Ectodermal cell (in vitro differentiated cells): ENCODE measurements around the gene LMOD1.
A peak's percentile ranks its signal among the peaks of the same experiment; 100 is the strongest.
"Not testable (repeated sequence)": the region's sequence is repeated elsewhere in the genome, so short reads cannot be mapped to it uniquely, and the experiment has no call there.

Experiments
- H3K27ac ChIP-seq: 2 replicates; pipeline ENCODE4 v1.7.0; 2013; ENCODE audit warnings: mild to moderate bottlenecking, low read depth, low read length; ENCODE audit not compliant: insufficient read depth, poor library complexity, severe bottlenecking
- H3K27me3 ChIP-seq: 2 replicates; pipeline ENCODE4 v1.7.0; 2013; ENCODE audit warnings: mild to moderate bottlenecking, low read length; ENCODE audit not compliant: insufficient read depth, control insufficient read depth, poor library complexity, severe bottlenecking
- H3K36me3 ChIP-seq: one replicate; pipeline ENCODE4 v1.7.0; 2013; ENCODE audit warnings: low read length; ENCODE audit not compliant: control insufficient read depth, insufficient read depth
- H3K4me1 ChIP-seq: one replicate; pipeline ENCODE4 v1.7.0; 2013; ENCODE audit warnings: low read length; ENCODE audit not compliant: control insufficient read depth, insufficient read depth
- H3K4me3 ChIP-seq: 2 replicates; pipeline ENCODE4 v1.7.0; 2013; ENCODE audit warnings: low read depth, low read length, control low read depth; ENCODE audit not compliant: insufficient read depth
- H3K9me3 ChIP-seq: 2 replicates; pipeline ENCODE4 v1.7.0; 2013; ENCODE audit warnings: mild to moderate bottlenecking, low read length, moderate library complexity; ENCODE audit not compliant: control insufficient read depth
- WGBS, 2 experiments: methylation state at CpG; one replicate each; pipeline ENCODE4 v1.1.7; 2013; ENCODE audit warnings: missing lambda C conversion rate in 2 of 2; 5-methylcytosine and 5-hydroxymethylcytosine counted together

The LMOD1 gene

GRCh38 chr1:201970334-201971159, 24.2 kb upstream of the LMOD1 start:
- WGBS, 2 experiments = 92 to 96% methylated on average over 8 of the region's 9 CpGs
- Histone ChIP-seq H3K27me3 (no peaks in the 10 kb centered on the region), H3K4me1 (no peaks in the 10 kb centered on the region), H3K4me3 (no peak overlapping the region), H3K27ac (no peak overlapping the region), H3K36me3 (peaks cover 27% of the 10 kb centered on the region), H3K9me3 (no peaks in the 10 kb centered on the region)

- no peak overlapping the region for H3K4me3 ChIP-seq
- H3K36me3 ChIP-seq = peaks cover 41% of the 10 kb centered on the region
- no peaks in the 10 kb centered on the region for H3K9me3 ChIP-seq
- WGBS, 2 experiments = 93 to 96% methylated on average over 16 of the region's 16 CpGs
- H3K4me1 ChIP-seq = no peaks in the 10 kb centered on the region
- no peaks in the 10 kb centered on the region for H3K27me3 ChIP-seq
- no peak overlapping the region for H3K27ac ChIP-seq
Measured at GRCh38 chr1:201968202-201968925, 22.0 kb upstream of the LMOD1 start.

DNA sequence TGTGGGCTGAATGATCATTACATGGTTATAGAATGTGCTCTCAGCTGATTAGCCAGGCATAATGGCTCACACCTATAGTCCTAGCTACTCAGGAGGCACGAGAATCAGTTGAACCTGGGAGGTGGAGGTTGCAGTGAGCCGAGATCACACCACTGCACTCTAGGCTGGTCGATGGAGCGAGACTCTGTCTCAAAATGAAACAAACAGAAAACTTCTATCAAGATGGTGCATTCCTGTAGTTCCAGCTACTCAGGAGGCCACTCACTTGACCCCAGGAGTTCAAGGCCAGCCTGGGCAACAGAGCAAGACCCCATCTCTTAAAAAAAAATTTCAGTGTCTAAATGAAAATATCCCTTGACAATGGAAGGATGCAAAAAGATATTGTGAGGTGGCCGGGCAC, 19.8 kb upstream of the LMOD1 start:
- Histone ChIP-seq H3K9me3 (no peaks in the 10 kb centered on the region), H3K36me3 (peaks cover 50% of the 10 kb centered on the region), H3K4me1 (no peaks in the 10 kb centered on the region), H3K27me3 (no peaks in the 10 kb centered on the region), H3K27ac (no peak overlapping the region), H3K4me3 (no peak overlapping the region)
- 90 to 94% methylated on average over 5 of the region's 5 CpGs for WGBS, 2 experiments

GRCh38 chr1:201964261-201964660, 17.9 kb upstream of the LMOD1 start:
- Histone ChIP-seq H3K9me3 (no peaks in the 10 kb centered on the region), H3K27me3 (no peaks in the 10 kb centered on the region), H3K36me3 (peaks cover 37% of the 10 kb centered on the region), H3K4me3 (no peak overlapping the region), H3K4me1 (no peaks in the 10 kb centered on the region), H3K27ac (no peak overlapping the region)
- WGBS, 2 experiments = 100% methylated on average over 1 of the region's 1 CpG; no CpG with 5 or more reads in 1 of the 2 experiments

- peaks cover 46% of the 10 kb centered on the region for H3K36me3 ChIP-seq
- H3K4me3 ChIP-seq, H3K27me3 ChIP-seq, H3K27ac ChIP-seq, H3K9me3 ChIP-seq, H3K4me1 ChIP-seq: not testable (repeated sequence)
- 91 to 94% methylated on average over 10 of the region's 10 CpGs for WGBS, 2 experiments
Measured at GRCh38 chr1:201962382-201962781, 16.0 kb upstream of the LMOD1 start.

DNA sequence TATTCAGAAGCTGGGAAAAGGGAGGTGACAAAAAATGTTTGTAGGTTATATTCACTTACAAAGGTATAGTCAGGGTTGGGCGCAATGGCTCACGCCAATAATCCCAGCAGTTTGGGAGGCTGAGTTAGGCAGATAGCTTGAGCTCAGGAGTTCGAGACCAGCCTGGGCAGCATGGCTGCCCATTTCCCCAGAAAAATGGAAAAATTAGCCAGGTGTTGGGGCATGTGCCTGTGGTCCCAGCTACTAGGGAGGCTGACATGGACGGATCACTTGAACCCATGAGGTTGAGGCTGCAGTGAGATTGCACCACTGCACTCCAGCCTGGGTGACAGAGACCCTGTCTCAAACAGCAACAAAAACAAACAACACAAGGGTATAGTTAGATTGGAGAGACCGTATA, 12.0 kb upstream of the LMOD1 start:
- Histone ChIP-seq H3K4me1 (no peaks in the 10 kb centered on the region), H3K9me3 (no peaks in the 10 kb centered on the region), H3K27ac (no peak overlapping the region), H3K4me3 (no peak overlapping the region), H3K27me3 (no peaks in the 10 kb centered on the region), H3K36me3 (peaks cover 27% of the 10 kb centered on the region)
- WGBS, 2 experiments = 95 to 98% methylated on average over 4 to 5 of the region's 5 CpGs

GRCh38 chr1:201955729-201956143, 9.4 kb upstream of the LMOD1 start:
- WGBS, 2 experiments = 0 to 1% methylated on average over 17 of the region's 17 CpGs
- Histone ChIP-seq H3K4me3 (peak overlapping the region; percentile 92), H3K9me3 (no peaks in the 10 kb centered on the region), H3K27ac (no peak overlapping the region), H3K36me3 (peaks cover 18% of the 10 kb centered on the region), H3K4me1 (no peaks in the 10 kb centered on the region), H3K27me3 (no peaks in the 10 kb centered on the region)

GRCh38 chr1:201955009-201955728, 8.8 kb upstream of the LMOD1 start, which contains the start of gene TIMM17A:
TSS of gene TIMM17A (plus strand) at chr1:201955503. CDS start at chr1:201955527, 24 bp downstream.
- H3K36me3 ChIP-seq = peaks cover 14% of the 10 kb centered on the region
- H3K4me1 ChIP-seq = no peaks in the 10 kb centered on the region
- H3K9me3 ChIP-seq = no peaks in the 10 kb centered on the region
- H3K27me3 ChIP-seq = no peaks in the 10 kb centered on the region
- H3K4me3 ChIP-seq = peak within 1 kb of the TSS; percentile 92
- WGBS, 2 experiments = 2 to 3% methylated on average over 43 of the region's 43 CpGs
- H3K27ac ChIP-seq = peak within 1 kb of the TSS; percentile 19

DNA sequence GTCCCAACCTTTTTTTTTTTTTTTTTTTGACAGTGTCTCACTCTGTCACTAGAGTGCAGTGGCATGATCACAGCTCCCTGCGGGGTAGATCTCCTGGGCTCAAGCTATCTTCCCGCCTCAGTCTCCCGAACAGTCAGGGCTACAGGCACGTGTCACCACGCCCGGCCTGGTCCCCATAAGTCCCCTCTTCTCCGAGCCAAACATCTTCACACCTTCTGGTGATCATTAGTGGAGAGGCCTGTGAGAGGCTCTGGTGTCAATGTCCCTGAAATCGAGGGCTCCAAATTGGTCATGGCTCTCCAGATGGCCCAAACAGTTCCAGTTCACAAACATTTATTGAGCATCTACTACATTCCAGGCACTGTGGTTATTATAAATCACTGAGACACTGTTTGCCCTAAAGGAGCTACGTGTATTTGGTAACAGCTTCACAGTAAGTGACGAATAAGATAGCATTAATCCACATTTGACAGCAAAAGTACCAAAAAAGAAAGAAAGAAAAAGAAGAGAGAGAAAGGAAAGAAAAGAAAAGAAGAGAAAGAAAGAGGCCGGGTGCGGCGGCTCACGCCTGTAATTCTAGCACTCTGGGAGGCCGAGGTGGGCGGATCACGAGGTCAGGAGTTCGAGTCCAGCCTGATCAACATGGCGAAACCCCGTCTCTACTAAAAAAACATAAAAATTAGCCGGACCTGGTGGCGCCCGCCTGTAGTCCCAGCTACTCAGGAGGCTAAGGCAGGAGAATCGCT, 8.1 kb upstream of the LMOD1 start:
- Histone ChIP-seq H3K9me3 (no peaks in the 10 kb centered on the region), H3K4me3 (peak overlapping the region; percentile 92), H3K4me1 (no peaks in the 10 kb centered on the region), H3K27ac (peak overlapping the region; percentile 19), H3K27me3 (no peaks in the 10 kb centered on the region), H3K36me3 (peaks cover 14% of the 10 kb centered on the region)
- 68% methylated on average over 22 to 24 of the region's 24 CpGs for WGBS, 2 experiments
